Activated CD8-positive, alpha-beta T cell treated with anti-CD3 and anti-CD28 coated beads for 36 hours (primary cell): ENCODE results near the gene TNFAIP1. TPM values are rescaled to one million over a fixed set of nuclear protein-coding genes. Genes with fewer than 3 reads are reported as not detected.
A peak's percentile ranks its signal among the peaks of the same experiment; 100 is the strongest.

Source experiments
- ATAC-seq: fragments of 200-7000 bp; cut with Tn5 transposase; one replicate; pipeline ENCODE4 v1.10.0; 2021; ENCODE audit warnings: mild to moderate bottlenecking, moderate library complexity
- CTCF ChIA-PET: fragments of 350-600 bp; sonication (Branson Sonifier 250); formaldehyde crosslinking; loops from one replicate; lab custom pipeline; 2021; ENCODE audit warnings: antibody characterized with exemption; lab: Charles Lee
- POLR2A ChIA-PET: fragments of 350-600 bp; sonication (Branson Sonifier 250); formaldehyde crosslinking; loops from one replicate; lab custom pipeline; 2021; ENCODE audit warnings: antibody characterized with exemption; lab: Charles Lee
- DNase-seq: peaks from one replicate; pipeline ENCODE4 v3.0.0-alpha.2; 2020
- H3K27ac Mint-ChIP-seq: one replicate; pipeline ENCODE4 v1.8.0; 2021; ENCODE audit warnings: mild to moderate bottlenecking, mixed read lengths
- H3K27me3 Mint-ChIP-seq: one replicate; pipeline ENCODE4 v1.8.0; 2021; ENCODE audit warnings: mixed read lengths
- H3K36me3 Mint-ChIP-seq: one replicate; pipeline ENCODE4 v1.8.0; 2021; ENCODE audit warnings: low read depth, mixed read lengths
- H3K4me1 Mint-ChIP-seq: one replicate; pipeline ENCODE4 v1.8.0; 2021; ENCODE audit warnings: low read depth, mixed read lengths
- H3K4me3 Mint-ChIP-seq: one replicate; pipeline ENCODE4 v1.8.0; 2021; ENCODE audit warnings: mild to moderate bottlenecking, moderate library complexity, mixed read lengths
- H3K9me3 Mint-ChIP-seq: one replicate; pipeline ENCODE4 v1.8.0; 2021; ENCODE audit warnings: mixed read lengths
- intact Hi-C: fragments of 100-400 bp; cut with micrococcal nuclease; formaldehyde crosslinking; loops from one replicate; pipeline ENCODE4 v1.10.0; 2022
- total RNA-seq, 2 experiments: library from RNA; stranded (reverse); gene quantifications; one replicate each; pipeline ENCODE4 v1.2.3, GENCODE V29; 2021
- TF ChIP-seq, protein P1 (sequence below): fragments of 200-600 bp; IDR thresholded peaks from one replicate; pipeline ENCODE4 v1.8.0; 2022; ENCODE audit warnings: antibody characterized with exemption, mild to moderate bottlenecking

TNFAIP1 gene
- total RNA-seq, 2 experiments from 2014 or later = 19.5 to 20.9 TPM

DNA sequence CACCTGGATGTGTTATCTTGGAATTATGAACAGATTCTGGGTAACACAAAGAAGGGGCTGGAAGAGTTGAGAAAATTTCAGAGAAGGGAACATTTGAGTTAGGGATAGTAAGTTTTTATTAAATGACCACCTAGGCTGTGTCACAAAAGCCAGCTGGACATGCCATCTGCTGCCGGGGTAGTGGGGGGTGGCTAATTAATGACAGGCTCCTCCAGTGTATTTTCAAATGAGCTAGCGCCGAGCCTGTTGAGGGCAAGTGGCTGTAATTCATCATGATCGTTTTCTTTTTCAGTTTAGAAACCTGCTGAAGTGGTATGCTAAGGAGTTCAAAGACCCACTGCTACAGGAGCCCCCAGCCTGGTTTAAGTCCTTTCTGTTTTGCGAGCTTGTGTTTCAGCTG lies 10.3 kb upstream of the TNFAIP1 start:
- ATAC-seq = no peak
- Mint-ChIP-seq H3K4me3 (no peak overlapping the region), H3K27ac (no peak overlapping the region), H3K27me3 (no peaks in the 10 kb centered on the region), H3K9me3 (no peaks in the 10 kb centered on the region), H3K36me3 (peaks cover 36% of the 10 kb centered on the region), H3K4me1 (peaks cover 31% of the 10 kb centered on the region)
- CTCF ChIA-PET = interaction anchor here (1.1 kb wide), 2 partner anchors 10 to 18 kb away, joined by 3 read pairs; partner anchors contain the start of genes IFT20 and TNFAIP1
- POLR2A ChIA-PET = interaction anchor here (0.5 to 1.9 kb wide), 3 partner anchors 10 to 121 kb away, joined by 3 to 11 read pairs (median 3); partner anchors contain the start of genes IFT20 and TNFAIP1
- no peak for DNase-seq
- intact Hi-C loops = no loop called here
- TF ChIP-seq, protein P1, sequence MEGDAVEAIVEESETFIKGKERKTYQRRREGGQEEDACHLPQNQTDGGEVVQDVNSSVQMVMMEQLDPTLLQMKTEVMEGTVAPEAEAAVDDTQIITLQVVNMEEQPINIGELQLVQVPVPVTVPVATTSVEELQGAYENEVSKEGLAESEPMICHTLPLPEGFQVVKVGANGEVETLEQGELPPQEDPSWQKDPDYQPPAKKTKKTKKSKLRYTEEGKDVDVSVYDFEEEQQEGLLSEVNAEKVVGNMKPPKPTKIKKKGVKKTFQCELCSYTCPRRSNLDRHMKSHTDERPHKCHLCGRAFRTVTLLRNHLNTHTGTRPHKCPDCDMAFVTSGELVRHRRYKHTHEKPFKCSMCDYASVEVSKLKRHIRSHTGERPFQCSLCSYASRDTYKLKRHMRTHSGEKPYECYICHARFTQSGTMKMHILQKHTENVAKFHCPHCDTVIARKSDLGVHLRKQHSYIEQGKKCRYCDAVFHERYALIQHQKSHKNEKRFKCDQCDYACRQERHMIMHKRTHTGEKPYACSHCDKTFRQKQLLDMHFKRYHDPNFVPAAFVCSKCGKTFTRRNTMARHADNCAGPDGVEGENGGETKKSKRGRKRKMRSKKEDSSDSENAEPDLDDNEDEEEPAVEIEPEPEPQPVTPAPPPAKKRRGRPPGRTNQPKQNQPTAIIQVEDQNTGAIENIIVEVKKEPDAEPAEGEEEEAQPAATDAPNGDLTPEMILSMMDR = no peak

DNA sequence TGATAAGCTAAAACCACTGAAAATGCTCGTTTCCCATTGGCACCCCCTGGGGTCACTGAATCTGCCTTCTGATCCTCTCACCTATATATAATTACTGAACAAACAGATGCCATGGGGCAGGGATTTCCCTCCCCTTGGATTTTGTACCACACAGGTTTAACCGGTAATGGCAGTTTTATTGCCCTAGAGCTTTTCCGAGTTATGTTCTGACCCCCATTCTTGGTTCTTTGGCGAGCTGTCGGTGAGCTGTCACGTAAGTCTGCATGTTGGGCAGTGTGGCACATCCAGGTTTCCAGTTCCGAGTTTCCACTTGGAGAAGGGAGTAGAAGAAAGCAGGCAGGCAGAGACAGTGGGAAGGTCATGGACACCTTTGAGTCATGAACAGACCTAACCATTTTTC lies 9.4 kb upstream of the TNFAIP1 start:
- no peaks in the 10 kb centered on the region for H3K9me3 Mint-ChIP-seq
- ATAC-seq = no peak
- no peaks in the 10 kb centered on the region for H3K27me3 Mint-ChIP-seq
- peaks cover 29% of the 10 kb centered on the region for H3K36me3 Mint-ChIP-seq
- H3K27ac Mint-ChIP-seq = no peak overlapping the region
- intact Hi-C loops = no loop called here
- DNase-seq = no peak
- ChIA-PET CTCF (interaction anchor here (1.1 kb wide), 2 partner anchors 9 to 19 kb away, joined by 3 read pairs; partner anchors contain the start of genes IFT20 and TNFAIP1), POLR2A (interaction anchor here (0.6 to 1.9 kb wide), 4 partner anchors 9 to 65 kb away, joined by 3 to 11 read pairs (median 4); partner anchors contain the start of genes IFT20 and TNFAIP1)
- H3K4me3 Mint-ChIP-seq = no peak overlapping the region
- TF ChIP-seq, protein P1 = no peak
- H3K4me1 Mint-ChIP-seq = peaks cover 24% of the 10 kb centered on the region

DNA sequence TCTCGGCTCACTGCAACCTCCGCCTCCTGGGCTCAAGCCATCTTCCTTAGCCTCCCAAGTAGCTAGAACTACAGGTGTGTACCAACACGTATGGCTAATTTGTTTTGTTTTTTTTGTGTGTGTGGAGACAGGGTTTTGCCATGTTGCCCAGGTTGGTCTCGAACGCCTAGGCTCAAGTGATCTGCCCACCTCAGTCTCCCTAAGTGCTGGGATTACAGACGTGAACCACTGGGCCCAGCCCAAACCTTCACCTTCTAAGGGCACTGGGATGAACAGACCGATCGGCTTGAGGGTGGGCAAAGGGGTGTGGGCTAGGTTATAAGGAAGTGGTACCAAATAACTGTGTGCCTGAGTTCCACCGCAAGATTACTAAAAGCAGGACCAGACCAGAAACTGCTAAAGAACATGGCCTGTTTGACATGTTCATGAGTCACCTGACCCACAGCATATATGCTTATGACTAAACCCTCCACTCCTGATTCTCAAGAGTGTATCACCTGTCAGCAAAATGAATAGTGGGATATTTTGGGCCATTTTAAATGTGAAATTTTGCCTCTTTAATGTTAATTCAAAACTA lies 8.4 kb upstream of the TNFAIP1 start:
- Mint-ChIP-seq H3K4me1 (peaks cover 18% of the 10 kb centered on the region), H3K4me3 (no peak overlapping the region), H3K9me3 (no peaks in the 10 kb centered on the region), H3K27ac (peak overlapping the region; percentile 49), H3K36me3 (peaks cover 22% of the 10 kb centered on the region), H3K27me3 (no peaks in the 10 kb centered on the region)
- ATAC-seq = peak; percentile 85
- POLR2A ChIA-PET = interaction anchor here (0.6 to 5.8 kb wide), 4 partner anchors 8 to 631 kb away, joined by 3 to 51 read pairs (median 8); partner anchors contain the start of genes IFT20, TMEM97 and TNFAIP1
- intact Hi-C loops = no loop called here
- TF ChIP-seq, protein P1 = no peak
- peak; percentile 25 for DNase-seq
- CTCF ChIA-PET = no interaction called here

DNA sequence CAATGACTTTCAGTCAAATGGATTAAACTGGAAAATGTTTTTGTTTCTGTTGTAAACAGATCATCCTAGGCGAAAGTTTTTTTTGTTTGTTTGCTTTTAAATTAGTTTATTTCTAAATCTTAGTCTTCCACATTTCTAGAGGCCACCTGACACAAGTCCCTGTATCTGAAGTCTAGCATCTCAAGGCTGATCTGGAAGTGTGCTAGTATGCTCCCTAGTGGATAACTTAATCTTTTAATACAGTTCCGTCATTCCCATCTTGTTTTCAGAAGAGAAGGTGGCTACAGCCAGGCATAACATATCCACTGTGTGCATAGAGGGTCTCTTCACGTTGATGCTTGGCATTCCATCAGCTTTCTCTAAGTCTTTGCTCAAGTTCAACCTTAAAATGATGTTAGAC lies 7.9 kb upstream of the TNFAIP1 start:
- intact Hi-C loops = no loop called here
- POLR2A ChIA-PET = interaction anchor here (5.8 kb wide), 1 partner anchor 9 kb away, joined by 51 read pairs; the partner anchor contains the start of gene TMEM97
- Mint-ChIP-seq H3K27me3 (no peaks in the 10 kb centered on the region), H3K9me3 (no peaks in the 10 kb centered on the region), H3K27ac (peak overlapping the region; percentile 49), H3K4me3 (no peak overlapping the region), H3K36me3 (peaks cover 22% of the 10 kb centered on the region), H3K4me1 (peaks cover 18% of the 10 kb centered on the region)
- ATAC-seq (no peak), DNase-seq (no peak)
- CTCF ChIA-PET = interaction anchor here (0.9 kb wide), 1 partner anchor 8 kb away, joined by 3 read pairs; no protein-coding TSS in a partner anchor
- TF ChIP-seq, protein P1 = no peak

DNA sequence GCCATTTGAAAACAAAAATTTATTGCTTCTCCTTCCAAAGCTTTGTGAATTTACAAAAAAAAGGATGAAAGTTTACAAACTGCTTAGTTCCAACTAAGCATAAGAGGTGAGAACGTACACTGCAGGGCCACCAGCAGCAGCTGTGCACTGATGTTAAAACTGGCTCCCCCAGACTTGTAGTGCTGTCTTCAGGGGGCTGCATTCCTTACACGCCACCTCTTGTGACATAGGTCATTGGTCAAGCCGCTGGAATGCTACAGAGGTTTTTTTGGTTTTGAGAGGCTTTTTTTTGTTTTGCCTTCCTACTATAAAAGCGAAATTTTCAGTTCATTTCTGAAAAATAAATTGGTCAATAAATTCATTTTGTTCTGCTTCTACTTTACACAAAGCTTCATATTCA lies 7.2 kb upstream of the TNFAIP1 start:
- ChIA-PET POLR2A (interaction anchor here (5.8 kb wide), 1 partner anchor 9 kb away, joined by 51 read pairs; the partner anchor contains the start of gene TMEM97), CTCF (interaction anchor here (0.9 kb wide), 1 partner anchor 9 kb away, joined by 3 read pairs; no protein-coding TSS in a partner anchor)
- intact Hi-C loops = no loop called here
- TF ChIP-seq, protein P1 = no peak
- Mint-ChIP-seq H3K27ac (no peak overlapping the region), H3K27me3 (no peaks in the 10 kb centered on the region), H3K4me3 (no peak overlapping the region), H3K4me1 (peaks cover 18% of the 10 kb centered on the region), H3K36me3 (peaks cover 22% of the 10 kb centered on the region), H3K9me3 (no peaks in the 10 kb centered on the region)
- DNase-seq (no peak), ATAC-seq (no peak)
